ENCODE data around the gene PARM1.

The PARM1 gene

GRCh38 chr4:74941123-74941522 is 8.2 kb downstream of the PARM1 start:
- Histone ChIP-seq H3K4me2 (ENCODE audit: low read depth, low read length, poor library complexity, severe bottlenecking) (peak overlapping the region; percentile 29), H4K20me1 (ENCODE audit: low read depth, low read length) (0 out of 2 replicates have a peak, but pooled peaks cover 6% of the 10 kb centered on the region), H3K36me3 (ENCODE audit: low read length) (no peaks in the 10 kb centered on the region), H3K4me3 (ENCODE audit: insufficient read depth, low read length, poor library complexity, severe bottlenecking) (no peak overlapping the region), H3K27ac (ENCODE audit: low read depth, low read length) (no peak overlapping the region), H3K79me2 (ENCODE audit: insufficient read depth, low read length) (peaks cover 94% of the 10 kb centered on the region), H3K9ac (ENCODE audit: low read length) (no peak overlapping the region), H3K9me3 (ENCODE audit: insufficient read depth, low read length) (no peaks in the 10 kb centered on the region), H2AFZ (ENCODE audit: low read depth, low read length, severe bottlenecking) (no peak overlapping the region), H3F3A (ENCODE audit: insufficient read depth) (no peaks in the 10 kb centered on the region), H3K27me3 (ENCODE audit: low read length) (no peaks in the 10 kb centered on the region), H3K9me2 (replicated peaks; ENCODE audit: insufficient read depth, low read length) (no peaks in the 10 kb centered on the region)
- no peak for TF ChIP-seq CTCF (IDR thresholded peaks at IDR 0.05; ENCODE audit: insufficient read depth, low read length, poor library complexity, severe bottlenecking)
- no peak for TF ChIP-seq EZH2phosphoT487 (conservative IDR thresholded peaks at IDR 0.05; ENCODE audit: low read length)

- Histone ChIP-seq H2AFZ (ENCODE audit: low read depth, low read length, severe bottlenecking) (no peak overlapping the region), H3K4me3 (ENCODE audit: insufficient read depth, low read length, poor library complexity, severe bottlenecking) (no peak overlapping the region), H3K9me3 (ENCODE audit: insufficient read depth, low read length) (no peaks in the 10 kb centered on the region), H3K36me3 (ENCODE audit: low read length) (no peaks in the 10 kb centered on the region), H4K20me1 (ENCODE audit: low read depth, low read length) (0 out of 2 replicates have a peak, but pooled peaks cover 6% of the 10 kb centered on the region), H3F3A (ENCODE audit: insufficient read depth) (no peaks in the 10 kb centered on the region), H3K9me2 (replicated peaks; ENCODE audit: insufficient read depth, low read length) (no peaks in the 10 kb centered on the region), H3K79me2 (ENCODE audit: insufficient read depth, low read length) (peaks cover 93% of the 10 kb centered on the region), H3K27me3 (ENCODE audit: low read length) (no peaks in the 10 kb centered on the region), H3K27ac (ENCODE audit: low read depth, low read length) (no peak overlapping the region), H3K4me2 (ENCODE audit: low read depth, low read length, poor library complexity, severe bottlenecking) (no peak overlapping the region), H3K9ac (ENCODE audit: low read length) (no peak overlapping the region)
- TF ChIP-seq EZH2phosphoT487 (conservative IDR thresholded peaks at IDR 0.05; ENCODE audit: low read length) (no peak), CTCF (IDR thresholded peaks at IDR 0.05; ENCODE audit: insufficient read depth, low read length, poor library complexity, severe bottlenecking) (no peak)
Measured at GRCh38 chr4:74942251-74942917, 9.5 kb downstream of the PARM1 start.

GRCh38 chr4:74942918-74943253 is 10.0 kb downstream of the PARM1 start:
- Histone ChIP-seq H3K9ac (ENCODE audit: low read length) (no peak overlapping the region), H4K20me1 (ENCODE audit: low read depth, low read length) (0 out of 2 replicates have a peak, but pooled peaks cover 6% of the 10 kb centered on the region), H3K27me3 (ENCODE audit: low read length) (no peaks in the 10 kb centered on the region), H3K36me3 (ENCODE audit: low read length) (no peaks in the 10 kb centered on the region), H2AFZ (ENCODE audit: low read depth, low read length, severe bottlenecking) (no peak overlapping the region), H3K9me2 (replicated peaks; ENCODE audit: insufficient read depth, low read length) (no peaks in the 10 kb centered on the region), H3K4me3 (ENCODE audit: insufficient read depth, low read length, poor library complexity, severe bottlenecking) (no peak overlapping the region), H3F3A (ENCODE audit: insufficient read depth) (no peaks in the 10 kb centered on the region), H3K4me2 (ENCODE audit: low read depth, low read length, poor library complexity, severe bottlenecking) (no peak overlapping the region), H3K27ac (ENCODE audit: low read depth, low read length) (no peak overlapping the region), H3K79me2 (ENCODE audit: insufficient read depth, low read length) (peaks cover 92% of the 10 kb centered on the region), H3K9me3 (ENCODE audit: insufficient read depth, low read length) (no peaks in the 10 kb centered on the region)
- TF ChIP-seq EZH2phosphoT487 (conservative IDR thresholded peaks at IDR 0.05; ENCODE audit: low read length), result no peak
- TF ChIP-seq CTCF (IDR thresholded peaks at IDR 0.05; ENCODE audit: insufficient read depth, low read length, poor library complexity, severe bottlenecking), result no peak

Data from SU-DHL-6 (cell line).